ENCODE data around the gene TBX10. TPM values are rescaled to one million over a fixed set of nuclear protein-coding genes. Genes with fewer than 3 reads are reported as not detected.
A peak's percentile ranks its signal among the peaks of the same experiment; 100 is the strongest.

The TBX10 gene
- polyA plus RNA-seq, 1 of the 3 experiments (the other 2 are of a cell fraction): not detected

DNA sequence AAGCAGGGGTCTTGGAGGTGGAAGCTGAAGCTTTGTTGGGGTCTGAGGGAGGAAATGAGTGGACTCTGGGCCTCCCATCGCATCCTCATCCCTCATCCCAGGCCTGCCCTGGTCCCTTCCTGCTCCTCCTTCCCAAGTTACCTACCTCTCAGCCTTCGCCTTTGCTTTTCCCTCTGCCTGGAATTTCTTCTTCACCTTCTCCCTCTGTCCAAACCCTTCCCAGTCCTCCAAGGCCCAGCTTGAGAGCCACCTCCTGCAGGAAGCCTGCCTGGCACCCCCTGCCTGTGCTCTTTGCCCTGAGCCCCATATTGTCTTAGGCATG is 7.7 kb downstream of the TBX10 start (continued):
- TF ChIP-seq RCOR1 (IDR thresholded peaks at IDR 0.05; ENCODE audit: low read length) (no peak), MEF2A (IDR thresholded peaks at IDR 0.05; ENCODE audit: borderline replicate concordance, low read depth) (no peak)

- H3K27ac ChIP-seq (ENCODE audit: low read depth in 2 of 2, low read length in 1 of 2): no peak overlapping the region
- H3K79me2 ChIP-seq (ENCODE audit: insufficient read depth): no peaks in the 10 kb centered on the region
- no peaks in the 10 kb centered on the region for H3F3A ChIP-seq (replicated peaks; ENCODE audit: insufficient read depth)
- ChIA-PET CTCF (interaction anchor here (0.8 to 17.8 kb wide), 9 partner anchors 8 to 280 kb away, joined by 3 to 308 read pairs (median 4); partner anchors contain the start of genes ACY3 and TBX10), POLR2A (no interaction called here)
- H3K4me1 ChIP-seq (ENCODE audit: control insufficient read depth in 1 of 2, insufficient read depth in 2 of 2, low read depth in 1 of 2, low read length in 1 of 2): peaks cover 0 to 13% of the 10 kb centered on the region in 2 experiments; a peak in 1 of 4 replicates
- no peaks in the 10 kb centered on the region for H3K36me3 ChIP-seq (replicated peaks in 1 of 2; ENCODE audit: control insufficient read depth in 1 of 2, insufficient read depth in 2 of 2, low read length in 1 of 2)
- H3K9me3 ChIP-seq: no peaks in the 10 kb centered on the region
- no peaks in the 10 kb centered on the region for H3K27me3 ChIP-seq (ENCODE audit: insufficient read depth)
- no CpG with 5 or more reads among the region's 7 CpGs for WGBS (ENCODE audit: low lambda C conversion rate)
- no peaks in the 10 kb centered on the region for H3K9me2 ChIP-seq
- no peak overlapping the region; the same call in 1 of the 2 replicates for H3K4me2 ChIP-seq
- no peak for TF ChIP-seq GABPA (IDR thresholded peaks at IDR 0.05; ENCODE audit: low read depth)
- TF ChIP-seq TEAD4 (IDR thresholded peaks at IDR 0.05; ENCODE audit: borderline replicate concordance, insufficient read depth): no peak
- no peak for TF ChIP-seq NFIC (IDR thresholded peaks at IDR 0.05; ENCODE audit: borderline replicate concordance)
- TF ChIP-seq, protein P1, sequence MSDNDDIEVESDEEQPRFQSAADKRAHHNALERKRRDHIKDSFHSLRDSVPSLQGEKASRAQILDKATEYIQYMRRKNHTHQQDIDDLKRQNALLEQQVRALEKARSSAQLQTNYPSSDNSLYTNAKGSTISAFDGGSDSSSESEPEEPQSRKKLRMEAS (IDR thresholded peaks at IDR 0.05; ENCODE audit: low read depth): no peak
- TF ChIP-seq YY1 (IDR thresholded peaks at IDR 0.05; ENCODE audit: low read depth): no peak
- no peak for TF ChIP-seq CHD2 (IDR thresholded peaks at IDR 0.05; ENCODE audit: low read length, partially characterized antibody)
- no peak for TF ChIP-seq RAD21 (IDR thresholded peaks at IDR 0.05; ENCODE audit: low read length)
- no peak overlapping the region for H3K9ac ChIP-seq
- peak overlapping the region in 1 of 2 experiments; percentile 69; a peak in 1 of 4 replicates for H3K4me3 ChIP-seq (ENCODE audit: low read depth in 2 of 2, low read length in 1 of 2)
- no peaks in the 10 kb centered on the region for H4K20me1 ChIP-seq (ENCODE audit: insufficient read depth)
- DNase-seq: no peak
- peak overlapping the region; percentile 91 for H2AFZ ChIP-seq (ENCODE audit: low read depth)
Observed at GRCh38 chr11:67631411-67631810, 8.2 kb downstream of the TBX10 start.

GRCh38 chr11:67630943-67631331 is 8.6 kb downstream of the TBX10 start:
- ChIA-PET CTCF (interaction anchor here (0.6 to 17.8 kb wide), 12 partner anchors 8 to 285 kb away, joined by 3 to 308 read pairs (median 3); partner anchors contain the start of genes ACY3 and TBX10), POLR2A (interaction anchor here (0.6 to 2.4 kb wide), 3 partner anchors 23 to 175 kb away, joined by 3 to 9 read pairs (median 5); partner anchors contain the start of gene GSTP1)
- DNase-seq: no peak
- Histone ChIP-seq H3K4me1 (ENCODE audit: control insufficient read depth in 1 of 2, insufficient read depth in 2 of 2, low read depth in 1 of 2, low read length in 1 of 2) (peaks cover 0 to 13% of the 10 kb centered on the region in 2 experiments; a peak in 1 of 4 replicates), H3K4me2 (peak overlapping the region; percentile 92), H3K9ac (peak overlapping the region; percentile 72), H3K9me2 (no peaks in the 10 kb centered on the region), H3K9me3 (no peaks in the 10 kb centered on the region), H3K27me3 (ENCODE audit: insufficient read depth) (no peaks in the 10 kb centered on the region), H3K4me3 (ENCODE audit: low read depth in 2 of 2, low read length in 1 of 2) (peak overlapping the region; percentile 69 to 81), H3K27ac (ENCODE audit: low read depth in 2 of 2, low read length in 1 of 2) (peak overlapping the region; percentile 66 to 81; a peak in 2 of 4 replicates), H4K20me1 (ENCODE audit: insufficient read depth) (no peaks in the 10 kb centered on the region), H3K36me3 (replicated peaks in 1 of 2; ENCODE audit: control insufficient read depth in 1 of 2, insufficient read depth in 2 of 2, low read length in 1 of 2) (no peaks in the 10 kb centered on the region), H3K79me2 (ENCODE audit: insufficient read depth) (no peaks in the 10 kb centered on the region), H3F3A (replicated peaks; ENCODE audit: insufficient read depth) (no peaks in the 10 kb centered on the region), H2AFZ (ENCODE audit: low read depth) (peak overlapping the region; percentile 91)
- 27% methylated on average over 7 of the region's 16 CpGs for WGBS (ENCODE audit: low lambda C conversion rate)
- no peak for TF ChIP-seq JUND (IDR thresholded peaks at IDR 0.05)
- TF ChIP-seq, protein P2, sequence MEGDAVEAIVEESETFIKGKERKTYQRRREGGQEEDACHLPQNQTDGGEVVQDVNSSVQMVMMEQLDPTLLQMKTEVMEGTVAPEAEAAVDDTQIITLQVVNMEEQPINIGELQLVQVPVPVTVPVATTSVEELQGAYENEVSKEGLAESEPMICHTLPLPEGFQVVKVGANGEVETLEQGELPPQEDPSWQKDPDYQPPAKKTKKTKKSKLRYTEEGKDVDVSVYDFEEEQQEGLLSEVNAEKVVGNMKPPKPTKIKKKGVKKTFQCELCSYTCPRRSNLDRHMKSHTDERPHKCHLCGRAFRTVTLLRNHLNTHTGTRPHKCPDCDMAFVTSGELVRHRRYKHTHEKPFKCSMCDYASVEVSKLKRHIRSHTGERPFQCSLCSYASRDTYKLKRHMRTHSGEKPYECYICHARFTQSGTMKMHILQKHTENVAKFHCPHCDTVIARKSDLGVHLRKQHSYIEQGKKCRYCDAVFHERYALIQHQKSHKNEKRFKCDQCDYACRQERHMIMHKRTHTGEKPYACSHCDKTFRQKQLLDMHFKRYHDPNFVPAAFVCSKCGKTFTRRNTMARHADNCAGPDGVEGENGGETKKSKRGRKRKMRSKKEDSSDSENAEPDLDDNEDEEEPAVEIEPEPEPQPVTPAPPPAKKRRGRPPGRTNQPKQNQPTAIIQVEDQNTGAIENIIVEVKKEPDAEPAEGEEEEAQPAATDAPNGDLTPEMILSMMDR (IDR thresholded peaks at IDR 0.05): no peak; the same call in 1 of the 2 replicates
- no peak for TF ChIP-seq USF1 (IDR thresholded peaks at IDR 0.05; ENCODE audit: borderline replicate concordance, low read depth)
- no peak for TF ChIP-seq USF2 (IDR thresholded peaks at IDR 0.05; ENCODE audit: borderline replicate concordance, low read depth, low read length)
- TF ChIP-seq RFX5 (IDR thresholded peaks at IDR 0.05; ENCODE audit: low read length): no peak
